ENCODE measurements around the gene ARGLU1.

Gene ARGLU1

DNA sequence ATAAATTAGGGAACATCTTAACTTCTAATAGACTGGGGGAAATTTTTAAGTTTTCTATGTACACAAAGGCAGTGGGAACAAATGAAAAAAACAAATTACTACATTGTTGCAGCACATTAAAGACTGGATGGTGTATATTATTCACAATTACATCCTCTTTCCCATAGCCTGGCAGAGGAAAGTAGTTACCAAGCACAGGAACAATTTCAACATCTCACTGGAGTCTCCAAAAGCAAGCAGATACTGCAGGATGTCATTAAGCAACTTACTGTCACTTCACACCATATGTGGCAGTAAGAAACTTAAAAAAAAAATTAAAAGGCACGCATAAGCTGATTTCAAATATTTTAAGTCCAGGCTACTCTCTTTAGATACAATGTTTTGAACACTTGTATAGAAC lies 26.1 kb downstream of the ARGLU1 start:
- DNase-seq (ENCODE audit: low spot score) = no peak

DNA sequence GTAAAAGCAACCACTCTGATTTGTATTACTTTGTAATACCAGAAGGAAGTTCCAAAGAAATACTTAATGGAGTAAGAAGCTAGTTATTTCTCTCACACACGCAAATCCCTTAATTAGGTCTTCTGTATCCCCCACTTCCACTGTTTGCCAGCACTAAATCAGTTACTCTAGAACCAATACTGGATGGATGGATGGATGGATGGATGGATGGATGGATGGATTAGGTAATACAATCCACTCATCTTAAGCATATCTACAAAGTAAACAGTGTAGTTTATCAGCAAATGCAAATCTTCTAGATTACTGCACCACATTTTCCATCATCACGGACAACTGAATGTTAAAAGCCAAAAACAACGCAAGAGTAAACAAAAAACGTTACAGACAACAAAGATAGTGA lies 27.3 kb downstream of the ARGLU1 start:
- DNase-seq (ENCODE audit: low spot score) = no peak

DNA sequence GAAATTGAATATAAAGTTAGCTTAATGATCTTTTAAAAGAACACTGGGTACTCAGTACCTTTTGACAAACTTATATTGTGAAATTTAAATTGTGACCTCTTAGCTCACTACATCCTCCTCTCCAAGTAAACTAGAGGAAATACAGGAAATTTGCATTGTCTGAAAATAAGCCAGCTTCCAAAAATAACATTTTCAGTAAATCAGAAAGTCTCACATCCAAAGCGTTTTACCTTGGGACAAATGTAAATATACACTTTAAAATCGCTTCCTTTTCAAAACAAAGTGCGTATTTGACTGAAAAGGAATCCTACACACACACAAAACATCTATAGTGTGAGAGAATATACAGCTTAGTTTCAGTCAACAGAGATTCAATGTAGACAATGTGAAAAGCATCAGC lies 30.4 kb downstream of the ARGLU1 start:
- DNase-seq (ENCODE audit: low spot score) = no peak

GRCh38 chr13:106536244-106537034 lies 31.5 kb downstream of the ARGLU1 start:
- peak; percentile 85 for DNase-seq (ENCODE audit: low spot score)

GRCh38 chr13:106535552-106536243 lies 32.2 kb downstream of the ARGLU1 start, which contains the start of gene EFNB2:
EFNB2 (minus strand) TSS chr13:106535662; CDS start chr13:106534964, 698 bp downstream.
- peak; percentile 96 for DNase-seq (ENCODE audit: low spot score)

DNA sequence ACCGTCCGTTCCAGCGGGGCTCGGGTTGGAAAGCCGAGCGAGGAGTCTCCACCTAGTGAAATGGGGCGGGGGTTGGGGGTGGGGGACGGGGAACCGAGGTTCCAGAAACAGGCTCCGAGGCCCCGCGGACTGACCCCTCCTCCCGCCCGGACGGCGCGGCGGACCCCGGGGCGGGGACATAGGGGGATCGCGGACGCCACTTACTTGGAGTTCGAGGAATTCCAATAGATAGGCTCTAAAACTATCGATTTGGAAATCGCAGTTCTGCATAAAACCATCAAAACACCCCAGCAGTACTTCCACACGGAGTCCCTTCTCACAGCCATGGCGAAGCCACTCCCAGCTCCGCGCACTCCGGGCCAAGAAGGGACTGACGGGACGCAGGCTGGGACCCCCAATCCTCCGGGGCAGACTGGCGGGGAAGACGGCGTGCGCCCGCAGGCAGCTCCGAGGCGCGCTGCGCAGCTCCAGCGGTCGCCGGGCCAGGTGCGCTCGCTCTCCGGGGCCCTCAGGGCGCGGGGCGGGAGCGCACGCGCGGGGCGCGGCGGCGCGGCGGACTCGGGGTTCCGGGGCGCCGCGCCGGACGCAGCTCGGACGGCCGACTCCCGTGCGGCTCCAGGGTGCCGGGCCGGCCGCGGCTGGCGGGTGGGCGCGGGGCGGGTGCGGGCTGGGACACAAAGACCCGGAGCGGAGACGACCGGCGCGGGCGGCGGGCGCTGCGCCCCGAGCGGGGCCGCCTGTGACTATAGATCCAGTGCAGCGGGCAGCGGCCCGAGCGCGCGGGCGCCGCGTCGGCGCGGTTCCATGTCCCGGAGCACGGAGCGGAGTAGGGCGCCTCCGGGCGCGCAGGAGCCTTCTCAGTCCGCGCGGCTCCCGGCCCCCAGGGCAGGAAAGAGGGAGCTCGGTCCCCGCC lies 33.0 kb downstream of the ARGLU1 start:
- DNase-seq (ENCODE audit: low spot score) = peak; percentile 43

DNA sequence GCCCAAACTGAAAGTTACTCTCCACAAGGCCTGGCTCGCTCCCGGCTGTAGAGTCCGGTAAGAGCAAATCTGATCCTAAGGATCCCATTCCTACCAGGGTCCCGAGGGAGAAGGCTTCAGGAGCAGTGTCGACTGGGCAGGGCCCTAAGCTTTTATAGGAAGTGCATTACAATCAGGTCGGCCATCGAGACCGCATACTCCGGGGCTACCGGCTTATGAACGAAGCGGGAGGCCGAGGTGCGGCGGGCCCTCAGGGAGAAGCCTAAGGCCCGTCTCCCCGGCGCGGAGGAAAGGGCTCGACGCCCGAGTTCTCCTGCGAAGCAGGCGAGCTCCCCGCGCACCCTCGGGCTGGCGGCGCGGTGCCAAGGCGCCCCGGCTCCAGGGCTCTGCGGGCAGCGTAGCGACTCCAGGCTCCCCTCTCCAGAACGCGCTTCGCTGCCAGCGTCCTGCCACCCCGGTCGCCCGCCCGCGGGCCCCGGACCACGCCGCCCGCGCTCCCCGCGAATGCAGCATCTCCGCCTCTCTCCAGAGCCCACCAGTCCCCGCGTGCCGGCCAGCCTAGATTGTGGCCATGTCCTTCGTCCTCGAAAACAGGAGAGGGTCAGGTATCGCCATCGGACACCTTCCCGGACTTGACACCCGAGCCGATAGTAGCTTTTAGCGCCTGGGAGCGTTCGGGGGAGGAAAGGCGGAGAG lies 33.8 kb downstream of the ARGLU1 start:
- peak; percentile 62 for DNase-seq (ENCODE audit: low spot score)

DNA sequence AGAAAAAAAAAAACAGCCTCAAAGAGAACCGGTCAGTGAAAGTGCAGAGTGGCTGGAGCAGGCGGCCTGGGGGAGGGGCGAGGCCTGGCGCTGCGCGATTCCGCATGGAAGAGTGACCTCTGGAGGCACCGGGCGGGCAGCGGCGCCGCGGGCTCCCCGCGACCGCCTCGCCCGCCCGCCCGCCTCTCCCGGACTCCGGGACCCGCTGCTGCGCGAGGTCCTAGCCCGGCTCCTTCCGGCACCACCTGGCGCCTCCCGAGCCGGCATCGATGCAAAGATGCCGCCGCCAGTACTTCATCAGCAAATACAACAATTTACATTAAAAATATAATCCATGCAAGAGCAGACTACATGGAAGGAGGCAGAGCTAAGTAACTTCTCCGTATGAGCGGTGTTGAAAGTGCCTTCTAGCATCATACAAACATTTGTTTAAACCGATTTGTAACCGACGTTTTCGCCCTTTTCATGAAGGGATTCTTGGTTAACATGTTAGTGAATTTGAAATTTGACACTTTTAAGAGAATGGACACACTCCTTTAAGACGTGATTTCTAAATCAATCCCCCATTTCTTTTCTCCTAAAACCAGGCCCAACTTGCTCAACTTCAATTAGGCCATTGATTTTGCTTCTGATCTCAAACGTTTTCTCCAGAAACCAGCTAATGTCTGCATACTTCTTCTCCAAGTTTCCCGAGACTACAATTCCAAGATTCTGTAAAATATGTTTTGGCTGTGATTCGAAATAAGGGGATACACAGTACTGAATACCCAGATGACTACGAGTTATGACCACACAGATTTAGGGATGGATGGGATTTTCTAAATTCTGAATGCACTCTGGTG lies 34.6 kb downstream of the ARGLU1 start:
- peak; percentile 85 for DNase-seq (ENCODE audit: low spot score)

- peak; percentile 36 for DNase-seq (ENCODE audit: low spot score)
Observed at GRCh38 chr13:106532111-106532929, 35.6 kb downstream of the ARGLU1 start.

DNA sequence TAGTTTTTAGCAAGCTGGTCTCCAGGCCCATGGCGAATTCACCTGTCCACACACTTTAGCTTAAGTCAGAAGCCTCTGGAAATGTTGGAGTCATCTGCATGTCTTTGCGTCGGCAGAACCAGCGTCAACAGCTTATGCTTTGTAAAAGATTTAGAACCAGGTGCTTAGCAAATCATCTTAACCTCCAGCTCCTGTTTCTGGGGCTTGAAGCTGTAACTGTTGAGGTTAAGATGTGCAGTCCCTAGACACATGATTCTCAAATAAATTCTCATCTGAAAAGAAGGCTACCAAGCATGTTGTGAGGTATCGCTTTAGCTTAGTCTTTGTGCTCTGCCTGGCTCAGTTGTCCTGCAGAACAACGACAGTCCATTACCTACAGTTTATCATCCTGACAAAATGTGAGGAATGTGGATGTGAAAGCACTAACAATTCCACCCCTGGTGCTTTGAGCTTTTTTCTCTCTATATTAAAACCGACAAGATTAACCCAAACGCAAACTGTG lies 36.9 kb downstream of the ARGLU1 start:
- DNase-seq (ENCODE audit: low spot score) = no peak

GRCh38 chr13:106530171-106530851 lies 37.6 kb downstream of the ARGLU1 start:
- DNase-seq (ENCODE audit: low spot score) = no peak

DNA sequence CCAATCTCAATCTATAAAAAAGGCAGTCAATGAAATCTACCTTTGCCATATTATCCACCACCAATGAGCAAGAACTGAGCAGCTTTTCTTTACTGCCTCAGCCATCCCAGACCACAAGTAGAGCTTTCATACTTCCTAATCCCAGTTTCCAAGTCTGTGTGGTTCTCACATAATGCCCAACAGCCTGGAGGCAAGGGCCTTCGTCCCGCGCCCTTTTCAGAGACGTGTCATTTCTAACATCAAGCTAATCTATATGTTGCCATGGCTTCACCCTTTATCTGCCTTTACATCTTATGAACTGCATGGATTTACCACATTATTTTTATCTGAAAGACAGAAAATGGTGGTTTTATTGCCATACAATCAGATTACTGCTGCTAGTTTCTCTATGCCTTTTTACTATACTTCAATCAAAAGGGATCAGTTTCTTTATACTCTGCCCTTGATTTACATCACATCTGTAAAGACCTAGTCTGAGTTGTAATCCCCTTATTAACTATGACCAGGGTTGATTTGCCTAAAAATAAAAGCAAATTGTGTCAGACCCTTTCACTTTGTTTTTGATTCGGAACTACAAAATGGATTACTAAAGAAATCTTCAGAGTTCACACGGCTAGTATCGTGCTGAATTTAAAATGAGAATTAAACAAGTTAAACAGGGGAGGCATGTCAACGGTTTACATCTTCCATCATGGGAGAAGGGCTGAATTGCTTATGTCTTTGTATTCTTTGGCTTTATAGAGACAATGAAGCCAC lies 38.3 kb downstream of the ARGLU1 start:
- DNase-seq (ENCODE audit: low spot score) = no peak

DNA sequence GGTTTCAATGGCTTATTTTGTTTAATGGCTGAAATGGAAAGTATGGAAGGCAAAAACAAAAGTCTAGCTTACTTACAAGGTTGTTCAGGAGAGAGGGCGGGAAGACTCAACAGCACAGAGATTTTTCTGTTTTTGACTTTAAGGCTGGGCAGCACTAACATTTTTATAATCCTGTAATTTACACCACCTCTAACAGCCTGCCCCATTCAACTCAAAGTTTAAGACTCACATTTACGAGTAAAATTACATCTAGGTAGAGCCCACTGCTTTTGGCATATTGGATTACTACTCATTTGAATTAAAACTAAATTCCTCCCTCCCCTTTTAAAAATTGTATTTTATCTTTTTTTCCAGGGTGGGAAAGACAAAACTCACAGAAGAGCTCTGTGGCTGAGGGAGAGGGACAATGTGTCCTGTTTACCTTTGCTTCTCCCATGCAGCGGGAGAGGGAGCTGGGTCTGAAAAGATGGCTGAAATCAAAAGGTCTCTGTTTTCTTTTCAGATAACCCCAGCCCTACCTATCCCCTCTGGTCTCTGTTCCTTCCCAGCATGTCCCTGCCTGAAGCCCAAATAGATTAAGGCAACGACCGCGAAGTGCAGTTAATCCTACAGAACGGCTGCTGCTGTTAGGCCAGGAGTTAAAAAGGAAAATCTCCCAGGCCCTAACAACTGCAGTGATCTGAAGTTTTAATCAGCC lies 39.1 kb downstream of the ARGLU1 start:
- DNase-seq (ENCODE audit: low spot score) = no peak

DNA sequence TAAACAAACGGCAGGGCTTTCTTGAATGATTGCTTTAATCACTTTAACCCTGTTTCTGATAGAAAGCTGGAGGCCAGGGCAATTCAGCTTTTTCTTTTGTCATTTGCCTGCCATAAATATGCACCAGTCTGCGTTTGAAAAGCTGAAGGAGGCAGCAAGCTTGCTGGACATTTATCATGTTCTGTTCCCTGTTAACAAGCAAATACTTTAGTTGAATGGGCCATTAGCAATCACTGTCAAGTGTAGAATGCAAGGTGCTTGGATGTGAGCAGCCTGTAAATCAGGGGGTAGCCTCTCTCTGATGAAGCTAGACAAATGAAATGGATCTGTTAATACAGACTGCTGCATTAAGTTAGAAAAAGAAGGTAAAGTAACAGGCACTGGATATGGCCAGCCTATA lies 40.1 kb downstream of the ARGLU1 start:
- DNase-seq (ENCODE audit: low spot score) = no peak

GRCh38 chr13:106527445-106527801 lies 40.5 kb downstream of the ARGLU1 start:
- DNase-seq (ENCODE audit: low spot score) = no peak

- no peak for DNase-seq (ENCODE audit: low spot score)
Observed at GRCh38 chr13:106526738-106527444, 41.0 kb downstream of the ARGLU1 start.

DNA sequence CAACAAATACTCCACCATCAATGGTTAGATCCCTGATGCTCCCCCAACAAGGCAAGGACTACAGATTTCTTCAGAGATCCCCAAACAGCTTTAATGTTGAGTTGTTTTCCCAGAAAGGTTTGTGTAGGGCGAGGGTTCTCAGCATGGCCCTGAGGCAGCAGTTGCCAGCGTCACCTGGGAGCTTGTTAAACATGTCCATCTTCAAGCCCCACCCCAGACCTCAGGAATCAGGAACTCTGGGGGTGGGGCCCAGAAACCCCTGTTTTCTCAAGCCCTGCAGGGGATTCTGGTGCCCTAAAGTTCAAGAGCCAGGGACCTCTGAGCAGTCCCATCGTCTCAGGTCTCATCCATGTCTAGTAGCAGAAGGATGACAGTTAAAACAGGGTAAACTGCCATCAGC lies 42.1 kb downstream of the ARGLU1 start:
- no peak for DNase-seq (ENCODE audit: low spot score)
